CD4-positive, alpha-beta T cell treated with Interleukin-10 for 1 hour (primary cell): ENCODE measurements around the gene CHST1.

Experiments
- DNase-seq: peaks from one replicate; pipeline ENCODE4 v3.0.0-alpha.2; 2020

CHST1 gene

GRCh38 chr11:45673441-45673840 is 8.0 kb upstream of the CHST1 start:
- DNase-seq, result no peak

GRCh38 chr11:45672593-45672992 is 7.2 kb upstream of the CHST1 start:
- DNase-seq, result no peak

- DNase-seq, result no peak
Measured at GRCh38 chr11:45671246-45672171, 6.1 kb upstream of the CHST1 start.

GRCh38 chr11:45670386-45671135 is 5.1 kb upstream of the CHST1 start:
- DNase-seq, result no peak

GRCh38 chr11:45669956-45670355 is 4.5 kb upstream of the CHST1 start:
- DNase-seq, result no peak

GRCh38 chr11:45669146-45669545 is 3.7 kb upstream of the CHST1 start:
- DNase-seq, result no peak

GRCh38 chr11:45667929-45668680 is 2.7 kb upstream of the CHST1 start:
- no peak for DNase-seq

GRCh38 chr11:45666648-45667642 is 1.5 kb upstream of the CHST1 start:
- DNase-seq, result no peak

GRCh38 chr11:45665933-45666647 is 668 bp upstream of the CHST1 start:
- no peak for DNase-seq

- no peak for DNase-seq
Measured at GRCh38 chr11:45664376-45665205, 831 bp downstream of the CHST1 start.

GRCh38 chr11:45663486-45664375 is 1.7 kb downstream of the CHST1 start:
- DNase-seq, result no peak

- no peak for DNase-seq
Measured at GRCh38 chr11:45662665-45663485, 2.5 kb downstream of the CHST1 start.

- DNase-seq, result no peak
Measured at GRCh38 chr11:45662096-45662664, 3.2 kb downstream of the CHST1 start.

- no peak for DNase-seq
Measured at GRCh38 chr11:45661439-45662055, 3.9 kb downstream of the CHST1 start.

- no peak for DNase-seq
Measured at GRCh38 chr11:45660729-45661438, 4.5 kb downstream of the CHST1 start.

GRCh38 chr11:45659818-45660160 is 5.6 kb downstream of the CHST1 start:
- DNase-seq, result no peak
